HG02840 (cell line): ENCODE measurements around the gene CD7.
A peak's percentile ranks its signal among the peaks of the same experiment; 100 is the strongest.
"Not testable (repeated sequence)": the region's sequence is repeated elsewhere in the genome, so short reads cannot be mapped to it uniquely, and the experiment has no call there.

Experiments
- ATAC-seq: cut with Tn5 transposase; IDR thresholded peaks from one replicate; pipeline ENCODE4 v1.9.1; 2021; ENCODE audit warnings: mild to moderate bottlenecking, moderate library complexity, moderate number of reproducible peaks; ENCODE audit not compliant: unreplicated experiment, low FRiP score

The CD7 gene

DNA sequence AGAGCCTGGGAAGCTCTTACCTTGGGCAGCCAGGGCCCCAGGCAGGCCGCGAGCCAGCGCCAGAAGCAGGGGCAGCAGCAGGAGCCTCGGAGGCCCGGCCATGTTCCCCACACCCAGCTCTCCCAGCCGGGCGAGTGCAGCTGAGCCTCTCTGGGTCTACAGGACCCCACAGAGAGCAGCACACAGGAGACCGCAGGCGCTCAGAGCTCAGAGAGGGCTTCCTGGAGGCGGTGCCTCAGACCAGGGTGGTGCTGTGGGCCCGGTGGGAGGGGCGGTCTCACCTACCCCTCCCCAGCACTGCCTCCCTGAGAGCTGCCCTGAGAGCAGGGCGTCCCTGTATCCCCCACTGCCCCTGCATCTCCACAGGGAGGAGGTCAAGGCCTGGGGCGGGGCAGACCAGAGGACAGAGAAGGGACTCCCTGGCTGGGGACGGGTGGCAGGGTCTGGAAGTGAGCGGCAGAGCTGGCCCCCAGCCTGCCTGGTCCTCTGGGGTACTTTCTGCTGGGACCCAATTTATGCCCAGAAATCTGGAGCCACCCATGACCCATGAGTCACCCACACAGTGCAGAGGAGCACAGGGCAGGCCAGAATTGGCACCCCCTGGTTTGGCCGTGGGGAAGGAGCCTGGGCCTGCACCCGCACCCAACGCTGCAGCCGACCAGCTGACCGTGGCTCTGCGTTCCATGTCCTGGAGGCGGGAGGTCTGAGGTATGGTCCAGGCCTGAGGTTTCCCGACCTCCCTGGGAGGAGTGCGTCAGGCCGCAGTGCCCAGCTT, at the start of gene CD7:
TSS of gene CD7 (minus strand) at position 215 of the 775 bp plus-strand sequence. CDS start at position 102, 113 bp downstream.
- ATAC-seq = no peak

DNA sequence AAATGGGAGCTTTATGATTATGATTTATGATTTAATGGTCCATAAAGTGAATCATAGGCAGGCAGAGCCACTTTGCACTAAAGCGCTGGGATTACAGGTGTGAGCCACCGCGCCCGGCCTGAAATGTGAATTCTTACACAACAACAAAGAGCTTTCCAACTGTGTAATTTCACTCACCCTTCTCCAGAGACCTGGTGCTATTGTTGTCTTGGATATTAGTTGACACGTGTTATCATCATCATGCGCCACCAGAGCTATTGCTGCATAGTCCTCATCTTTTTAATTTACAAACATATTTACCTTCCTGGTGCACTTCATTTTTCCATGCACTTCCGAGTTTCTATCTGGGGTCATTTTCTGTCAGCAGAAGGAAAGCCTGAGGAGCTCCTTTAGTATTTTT, 49.3 kb upstream of the CD7 start:
- ATAC-seq = no peak

DNA sequence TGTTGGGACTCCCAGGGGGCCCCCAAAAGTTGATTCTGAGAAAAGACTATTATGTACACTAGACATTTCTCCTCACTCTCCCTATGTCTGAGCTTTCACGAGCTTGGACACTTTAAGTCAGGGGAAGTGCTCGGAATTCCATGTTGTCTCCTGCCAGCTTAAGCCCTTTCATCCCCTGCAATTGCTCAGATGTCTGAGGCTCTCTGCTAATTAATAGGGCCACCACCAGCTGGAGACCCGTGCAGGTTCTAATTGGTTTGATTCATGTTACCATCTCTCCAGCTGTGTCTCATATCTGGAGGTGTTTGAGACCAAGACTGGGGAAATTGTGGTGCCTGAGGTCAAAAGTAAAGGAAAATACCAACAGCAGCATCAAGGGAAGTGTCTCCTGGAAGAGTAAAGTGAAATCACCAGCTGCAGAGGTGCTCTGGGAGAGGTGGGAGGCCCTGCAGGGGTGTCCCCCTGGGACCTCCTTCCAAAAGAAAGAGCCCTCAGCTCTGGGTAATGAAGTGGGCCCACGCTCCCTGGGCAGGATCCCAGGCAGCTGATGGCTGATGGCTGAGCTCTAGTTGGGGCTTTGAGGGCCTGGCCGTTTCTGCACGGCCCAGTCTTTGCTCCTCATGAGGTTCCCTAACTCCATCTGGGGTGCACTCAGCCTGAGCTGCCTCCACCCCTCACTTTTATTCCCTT, 48.3 kb upstream of the CD7 start:
- ATAC-seq = no peak

DNA sequence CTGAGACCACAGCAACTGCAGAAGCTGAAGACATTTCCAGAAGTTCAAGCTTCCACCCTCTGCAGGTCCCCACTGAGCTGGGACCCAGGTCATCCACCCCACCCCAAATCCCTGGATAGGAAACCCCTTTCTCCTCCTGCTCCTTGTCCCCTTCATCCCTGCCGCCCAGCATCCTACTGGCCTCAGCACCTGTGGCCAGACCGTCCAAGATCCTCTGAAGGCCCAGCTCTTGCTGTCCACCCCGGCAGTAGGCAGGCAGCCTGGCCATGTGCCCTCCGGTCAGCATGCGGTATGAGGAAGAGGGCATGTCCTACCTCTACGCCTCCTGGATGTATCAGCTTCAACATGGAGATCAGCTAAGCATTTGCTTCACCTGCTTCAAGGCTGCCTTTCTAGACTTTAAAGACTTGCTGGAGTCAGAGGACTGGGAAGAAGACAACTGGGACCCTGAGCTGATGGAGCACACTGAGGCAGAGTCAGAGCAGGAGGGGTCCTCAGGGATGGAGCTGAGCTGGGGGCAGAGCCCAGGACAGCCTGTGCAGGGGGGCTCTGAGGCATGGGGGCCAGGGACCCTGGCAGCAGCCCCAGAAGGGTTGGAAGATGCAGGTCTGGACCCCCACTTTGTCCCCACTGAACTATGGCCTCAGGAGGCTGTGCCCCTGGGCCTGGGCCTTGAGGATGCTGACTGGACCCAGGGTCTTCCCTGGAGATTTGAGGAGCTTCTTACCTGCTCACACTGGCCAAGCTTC, 44.7 kb upstream of the CD7 start:
- ATAC-seq = no peak

DNA sequence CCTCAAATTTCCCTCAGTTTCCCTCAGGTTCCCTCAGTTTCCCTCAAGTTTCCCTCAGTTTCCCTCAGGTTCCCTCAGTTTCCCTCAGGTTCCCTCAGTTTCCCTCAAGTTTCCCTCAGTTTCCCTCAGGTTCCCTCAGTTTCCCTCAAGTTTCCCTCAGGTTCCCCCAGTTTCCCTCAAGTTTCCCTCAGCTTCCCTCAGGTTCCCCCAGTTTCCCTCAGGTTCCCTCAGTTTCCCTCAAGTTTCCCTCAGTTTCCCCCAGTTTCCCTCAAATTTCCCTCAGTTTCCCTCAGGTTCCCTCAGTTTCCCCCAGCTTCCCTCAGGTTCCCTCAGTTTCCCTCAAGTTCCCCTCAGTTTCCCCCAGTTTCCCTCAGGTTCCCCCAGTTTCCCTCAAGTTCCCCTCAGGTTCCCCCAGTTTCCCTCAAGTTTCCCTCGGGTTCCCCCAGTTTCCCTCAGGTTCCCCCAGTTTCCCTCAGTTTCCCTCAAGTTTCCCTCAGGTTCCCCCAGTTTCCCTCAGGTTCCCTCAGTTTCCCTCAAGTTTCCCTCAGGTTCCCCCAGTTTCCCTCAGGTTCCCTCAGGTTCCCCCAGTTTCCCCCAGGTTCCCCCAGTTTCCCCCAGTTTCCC, 42.2 kb upstream of the CD7 start:
- ATAC-seq = not testable (repeated sequence)

DNA sequence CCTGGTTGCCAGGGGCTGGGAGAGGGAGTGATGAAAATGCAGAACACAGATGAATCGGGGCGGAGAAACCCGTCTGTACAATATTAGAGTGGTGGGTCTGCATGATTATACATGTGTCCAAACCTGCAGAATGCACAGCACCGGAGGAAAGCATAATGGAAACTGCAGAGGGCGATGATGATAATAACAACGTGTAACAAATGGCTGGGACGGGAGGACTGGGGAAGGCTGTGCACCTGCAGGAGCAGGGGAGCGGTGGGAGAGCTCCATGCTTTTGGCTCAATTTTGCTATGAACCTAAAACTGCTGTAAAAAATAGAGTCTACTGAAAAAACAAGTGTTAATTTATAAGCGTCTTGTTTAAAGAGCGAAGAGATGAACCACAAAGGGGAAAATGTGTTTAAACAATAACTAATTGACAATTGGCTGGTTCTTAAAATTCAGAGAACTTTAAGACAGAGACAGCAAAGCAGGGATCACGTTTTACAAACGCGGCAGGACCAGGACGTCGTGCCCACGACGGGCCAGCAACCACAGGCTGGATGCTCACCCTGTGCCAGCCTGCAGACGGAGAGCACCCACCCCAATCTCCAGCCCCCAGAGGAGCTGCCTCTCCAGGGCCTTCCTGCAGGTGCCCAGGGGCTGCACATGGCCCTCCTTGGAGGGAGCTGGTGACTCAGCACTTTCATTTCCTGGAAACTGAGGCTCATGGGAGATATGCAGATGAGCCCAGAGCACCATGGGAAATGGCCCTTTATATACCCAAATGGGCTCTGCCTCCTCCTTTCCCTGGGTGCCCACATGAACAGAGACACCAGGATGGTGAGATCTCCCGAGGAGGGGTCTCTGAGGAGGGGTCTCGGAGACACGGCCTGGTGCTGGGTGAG, 41.3 kb upstream of the CD7 start, which contains the start of gene TEX19:
TSS of gene TEX19 (plus strand) at position 783 of the 886 bp plus-strand sequence. CDS start 2,904 bp downstream, outside the sequence.
- no peak for ATAC-seq

DNA sequence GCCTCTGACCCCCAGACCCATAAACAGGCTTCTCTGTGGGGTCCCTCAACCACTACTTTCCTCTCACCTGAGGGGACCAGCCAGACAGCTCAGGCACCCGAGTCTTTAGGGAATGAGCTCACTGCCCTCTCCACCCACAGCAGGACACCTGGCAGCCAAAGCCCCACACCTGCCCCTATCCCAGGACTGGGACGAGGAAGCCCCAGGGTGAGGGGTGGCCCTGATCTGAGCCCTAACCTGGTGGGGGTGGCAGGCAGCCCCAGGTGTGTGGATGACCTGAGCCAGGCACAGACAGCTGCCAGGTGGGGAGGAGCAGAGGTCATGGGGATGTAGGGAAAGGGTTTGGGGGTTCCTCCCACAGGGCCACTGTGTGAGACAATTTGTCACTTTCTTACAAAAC, 40.0 kb upstream of the CD7 start:
- ATAC-seq = no peak

DNA sequence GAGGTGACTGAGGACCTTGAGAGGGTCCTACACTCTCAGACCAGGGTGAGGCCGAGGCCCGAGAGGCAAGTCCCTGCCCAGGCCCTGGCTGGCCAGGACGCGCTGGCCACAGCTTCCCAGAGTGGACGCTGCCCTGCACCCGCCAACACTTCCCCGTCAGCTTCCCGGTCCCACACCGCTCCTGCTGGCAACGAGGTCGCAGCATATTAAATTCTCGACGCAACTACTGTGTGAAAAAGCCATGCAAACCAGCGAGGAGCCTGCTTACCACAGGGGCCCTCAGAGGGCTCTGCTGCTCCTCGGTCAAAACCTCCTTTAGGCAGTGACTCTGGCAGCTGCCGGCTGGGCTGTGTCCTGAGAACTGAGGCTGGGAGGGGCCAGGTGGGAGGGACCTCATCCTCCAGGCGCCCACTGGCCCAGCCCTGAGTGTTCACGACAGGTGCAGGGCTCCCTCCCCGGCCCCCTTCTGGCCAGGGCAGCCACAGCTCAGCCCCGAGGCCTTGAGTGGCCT, 39.5 kb upstream of the CD7 start:
- no peak for ATAC-seq

DNA sequence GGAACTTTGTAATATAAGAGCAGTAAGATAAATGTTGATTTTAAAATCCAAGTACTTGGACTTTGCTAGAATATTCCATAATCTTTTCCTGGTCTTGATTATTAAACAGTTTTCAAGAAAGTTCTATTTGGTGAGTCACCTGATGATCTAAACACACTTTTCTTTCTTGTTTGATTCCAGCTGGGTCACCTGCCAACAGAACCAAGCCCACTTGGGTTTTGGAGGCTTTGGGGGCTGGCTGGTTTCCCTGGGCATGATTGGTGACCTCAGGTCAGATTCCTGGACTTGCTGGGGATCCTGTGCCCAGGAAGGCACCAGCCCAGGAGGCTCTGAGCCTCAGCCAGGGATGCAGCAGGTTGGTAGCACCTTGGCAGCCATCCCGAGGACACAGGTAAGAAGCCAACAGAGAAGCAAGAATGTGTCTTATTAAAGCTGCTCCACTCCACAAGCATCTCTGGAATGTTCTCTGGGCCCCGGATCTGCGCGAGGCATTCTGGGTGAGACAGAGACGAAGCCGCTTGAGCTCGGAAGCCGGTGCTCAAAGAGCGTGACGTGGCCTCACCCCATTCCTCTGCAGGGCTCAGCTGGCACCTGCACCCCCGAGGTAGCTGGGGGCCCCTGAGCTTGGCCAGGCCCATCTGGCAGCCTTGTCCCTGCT, 38.5 kb upstream of the CD7 start:
- ATAC-seq = no peak

DNA sequence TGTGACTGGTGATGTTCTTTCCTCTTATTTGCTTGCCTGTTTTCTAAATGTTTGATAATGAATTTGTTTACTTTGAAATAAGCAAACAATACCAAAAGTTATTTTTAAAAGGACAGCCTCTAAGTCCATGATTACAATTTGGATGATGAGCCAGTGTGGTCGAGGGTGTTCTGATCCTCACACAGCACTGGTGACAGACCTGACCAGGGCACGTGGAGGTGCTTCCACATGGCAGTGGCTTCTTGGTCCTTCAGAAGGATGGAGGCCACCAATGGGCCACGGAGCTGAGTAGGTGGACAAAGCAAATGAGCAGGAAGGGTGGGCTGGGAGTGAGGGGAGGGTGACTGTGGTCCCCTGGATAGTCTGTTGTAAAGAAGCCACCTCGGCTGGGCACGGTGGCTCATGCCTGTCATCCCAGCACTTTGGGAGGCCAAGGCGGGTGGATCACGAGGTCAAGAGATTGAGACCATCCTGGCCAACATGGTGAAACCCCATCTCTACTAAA, 37.4 kb upstream of the CD7 start:
- no peak for ATAC-seq

DNA sequence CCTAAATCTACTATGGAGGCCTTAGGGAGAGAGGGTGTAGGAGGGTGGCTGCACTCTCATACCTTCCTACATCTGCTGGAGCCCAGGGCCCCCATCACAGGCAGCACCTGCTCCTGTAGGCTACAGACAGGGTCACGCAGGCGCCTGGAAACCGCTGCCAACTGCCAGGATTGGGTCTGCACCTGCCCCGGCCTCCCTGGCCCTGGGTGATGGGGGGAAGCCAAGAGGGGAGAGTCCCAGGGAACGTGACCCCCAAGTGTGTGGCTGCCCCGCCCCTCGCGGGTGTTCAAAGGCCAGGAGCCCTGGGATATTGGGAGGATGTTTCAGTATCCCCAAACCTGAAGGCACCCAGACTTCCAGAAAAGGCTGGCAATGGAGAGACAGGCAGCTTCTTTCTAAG, 36.1 kb upstream of the CD7 start:
- no peak for ATAC-seq

DNA sequence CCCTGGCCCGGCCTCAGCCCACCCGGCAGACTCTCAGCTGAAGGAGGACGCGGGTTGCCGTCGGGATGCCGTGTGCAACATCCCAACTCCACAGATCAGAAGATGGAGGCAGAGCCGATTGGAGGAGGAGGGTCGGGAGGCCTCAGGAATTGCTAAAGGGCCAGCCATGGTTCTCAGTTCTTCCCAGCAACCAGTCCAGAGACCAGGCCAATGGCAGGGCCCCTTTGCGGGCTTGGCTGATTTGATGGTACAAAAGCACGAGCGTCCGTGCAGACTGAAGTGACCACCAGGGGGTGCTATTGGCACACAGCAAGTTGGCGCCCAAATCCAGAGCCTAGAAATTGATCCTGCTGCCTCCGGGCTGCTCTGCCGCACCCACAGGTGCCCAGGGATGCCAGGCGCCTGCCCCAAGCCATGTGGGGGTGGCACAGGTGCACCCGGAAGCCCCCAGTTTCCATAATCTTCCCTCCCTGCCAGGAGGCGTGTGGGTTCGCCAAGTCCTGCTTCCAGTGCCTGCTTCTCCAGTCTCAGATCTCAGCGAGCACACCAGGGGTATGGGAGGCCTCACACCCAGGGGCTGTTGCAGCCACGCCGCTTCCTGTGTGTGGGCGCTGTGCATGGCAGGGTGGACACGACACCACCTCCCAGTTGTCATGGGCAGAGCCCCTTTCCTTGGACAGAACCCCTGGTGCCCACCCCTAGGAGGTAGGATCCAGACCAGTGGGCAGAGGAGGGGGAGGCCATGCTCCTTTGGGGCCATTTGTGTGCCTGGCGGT, 34.5 kb upstream of the CD7 start:
- peak; percentile 67 for ATAC-seq

DNA sequence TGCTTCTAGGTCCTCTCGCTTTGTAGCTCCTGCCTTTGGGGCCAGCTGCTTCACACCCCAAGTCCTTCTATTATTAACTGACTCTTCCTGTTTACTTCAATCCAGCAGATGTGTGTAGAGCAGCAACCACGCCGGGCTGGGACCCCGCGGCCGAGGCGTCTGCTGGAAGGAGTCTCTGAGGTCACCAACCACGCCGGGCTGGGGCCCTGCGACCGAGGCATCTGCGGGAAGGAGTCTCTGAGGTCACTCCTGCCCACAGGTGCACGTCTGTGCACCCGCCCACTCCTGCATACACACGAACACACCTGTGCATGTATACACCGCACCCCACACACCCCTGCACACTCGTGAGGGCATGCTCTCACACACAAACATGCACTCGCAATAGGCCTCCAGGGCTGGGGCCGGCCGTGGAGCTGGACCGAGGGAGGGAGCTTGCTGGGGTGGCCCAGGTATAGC, 33.9 kb upstream of the CD7 start:
- no peak for ATAC-seq

DNA sequence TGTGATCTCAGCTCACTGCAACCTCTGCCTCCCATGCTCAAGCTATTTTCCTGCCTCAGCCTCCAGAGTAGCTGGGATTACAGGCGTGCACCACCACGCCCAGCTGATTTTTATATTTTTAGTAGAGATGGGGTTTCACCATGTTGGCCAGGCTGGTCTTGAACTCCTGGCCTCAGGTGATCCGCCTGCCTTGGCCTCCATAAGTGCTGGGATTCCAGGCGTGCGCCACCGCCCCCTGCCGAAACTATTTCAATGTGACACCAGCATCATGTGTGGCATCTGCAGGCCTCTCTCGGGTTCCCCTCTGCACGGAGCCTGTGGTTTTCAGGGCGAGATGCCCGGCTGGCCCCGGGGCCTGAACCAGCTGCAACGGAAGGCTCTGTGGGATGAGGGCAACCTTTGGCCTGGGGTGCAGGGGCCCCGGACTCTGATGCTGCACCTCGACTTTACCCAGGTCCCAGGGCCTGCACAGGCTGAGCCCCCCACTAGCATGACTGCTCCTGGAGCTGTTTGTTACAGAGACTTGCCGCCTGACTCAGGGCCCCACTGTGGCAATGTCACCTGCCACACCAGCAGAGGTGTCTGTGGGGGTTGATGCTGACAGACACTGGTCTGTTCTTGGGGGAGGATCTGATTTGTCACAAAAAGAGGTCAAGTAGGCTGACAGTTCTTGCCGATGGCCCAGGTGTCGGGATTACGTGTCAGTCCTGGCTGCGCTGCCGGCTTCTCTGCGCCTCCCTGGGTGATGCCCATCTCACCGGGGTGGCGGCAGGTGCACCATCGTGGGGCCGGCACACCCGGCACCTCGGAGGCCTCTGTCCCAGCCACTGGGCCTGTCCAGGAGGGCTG, 33.0 kb upstream of the CD7 start:
- no peak for ATAC-seq

DNA sequence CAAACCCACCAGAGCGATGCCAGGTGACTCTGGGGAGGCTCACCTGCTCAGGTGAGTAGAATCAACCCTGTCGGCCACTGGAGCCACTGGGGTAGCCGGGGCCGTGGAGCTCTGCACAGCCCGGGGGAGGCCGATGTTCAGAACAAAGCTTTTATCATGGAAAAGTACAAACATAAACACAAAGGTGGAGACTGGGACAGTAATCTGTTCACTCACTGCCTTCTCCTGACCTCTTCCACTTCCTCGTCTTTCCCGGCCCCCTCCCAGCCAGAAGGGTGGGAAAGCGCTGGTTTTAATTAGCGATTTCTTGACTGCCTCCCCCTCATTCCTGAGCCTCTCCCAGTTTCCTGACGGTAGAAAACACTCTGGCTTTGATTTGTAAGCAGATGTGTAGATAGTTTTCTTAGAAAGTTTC, 31.9 kb upstream of the CD7 start:
- ATAC-seq = no peak

DNA sequence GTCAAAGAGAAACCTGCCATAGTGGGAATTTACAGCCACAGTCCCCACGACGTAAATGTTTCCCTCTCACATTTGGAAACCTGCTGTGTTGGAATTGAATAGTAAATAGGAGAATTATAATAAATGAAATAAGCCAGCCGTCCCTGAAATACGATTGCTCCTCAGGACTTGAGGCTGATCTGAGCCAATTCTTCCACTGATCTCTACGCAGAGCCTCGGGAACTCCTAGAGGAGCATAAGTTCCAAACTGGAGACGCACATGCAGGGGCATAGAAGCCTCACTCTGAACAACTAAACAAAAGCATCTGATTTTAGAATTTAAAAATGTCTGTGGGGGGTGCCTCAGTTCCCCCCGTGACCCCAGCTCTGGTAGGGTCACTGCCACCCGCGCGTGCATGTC, 31.5 kb upstream of the CD7 start:
- no peak for ATAC-seq

DNA sequence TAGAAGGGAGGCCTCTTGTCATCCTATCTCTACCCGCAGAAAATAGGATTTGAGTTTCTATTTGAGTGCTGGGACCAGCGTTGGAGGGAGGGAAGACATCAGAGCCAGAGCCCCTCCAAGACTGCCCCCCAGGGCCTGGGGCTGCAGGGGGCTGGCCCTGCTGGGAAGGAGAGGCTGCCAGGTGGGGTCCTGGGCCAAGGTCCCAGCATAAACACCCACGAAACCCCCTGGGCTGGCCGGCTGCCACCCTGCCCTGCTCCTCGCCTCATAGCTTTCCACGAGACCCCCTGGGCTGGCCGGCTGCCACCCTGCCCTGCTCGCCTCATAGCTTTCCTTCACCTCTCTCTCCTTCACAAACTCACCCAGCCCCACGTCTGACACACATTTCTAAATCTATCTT, 31.0 kb upstream of the CD7 start:
- ATAC-seq = no peak
